Muscle layer of duodenum (tissue), 2 donors: ENCODE measurements around the gene HOXA4.

ENCODE experiments used
- H3K27ac ChIP-seq: one replicate; pipeline ENCODE4 v1.7.0; 2013; ENCODE audit warnings: mild to moderate bottlenecking, low read length
- H3K27me3 ChIP-seq: one replicate; pipeline ENCODE4 v1.7.0; 2013; ENCODE audit warnings: low read depth, mild to moderate bottlenecking, control low read depth, low read length
- H3K36me3 ChIP-seq, 2 donors: one replicate each; pipeline ENCODE4 v1.7.0; 2013; ENCODE audit warnings: low read length in 2 of 2, control low read depth in 1 of 2, mild to moderate bottlenecking in 1 of 2; ENCODE audit not compliant: insufficient read depth in 2 of 2, control insufficient read depth in 1 of 2
- H3K4me1 ChIP-seq, 2 donors: one replicate each; pipeline ENCODE4 v1.7.0; 2013; ENCODE audit warnings: low read length in 2 of 2, mild to moderate bottlenecking in 2 of 2, control low read depth in 1 of 2, moderate library complexity in 1 of 2; ENCODE audit not compliant: insufficient read depth in 2 of 2, control insufficient read depth in 1 of 2
- H3K4me3 ChIP-seq, 2 donors: one replicate each; pipeline ENCODE4 v1.7.0; 2013; ENCODE audit warnings: low read length in 2 of 2, low read depth in 1 of 2, mild to moderate bottlenecking in 1 of 2
- H3K9me3 ChIP-seq, 2 donors: one replicate each; pipeline ENCODE4 v1.7.0; 2013; ENCODE audit warnings: low read length in 2 of 2, control low read depth in 1 of 2, mild to moderate bottlenecking in 1 of 2; ENCODE audit not compliant: control insufficient read depth in 1 of 2
- donor health status: healthy.

The HOXA4 gene

DNA sequence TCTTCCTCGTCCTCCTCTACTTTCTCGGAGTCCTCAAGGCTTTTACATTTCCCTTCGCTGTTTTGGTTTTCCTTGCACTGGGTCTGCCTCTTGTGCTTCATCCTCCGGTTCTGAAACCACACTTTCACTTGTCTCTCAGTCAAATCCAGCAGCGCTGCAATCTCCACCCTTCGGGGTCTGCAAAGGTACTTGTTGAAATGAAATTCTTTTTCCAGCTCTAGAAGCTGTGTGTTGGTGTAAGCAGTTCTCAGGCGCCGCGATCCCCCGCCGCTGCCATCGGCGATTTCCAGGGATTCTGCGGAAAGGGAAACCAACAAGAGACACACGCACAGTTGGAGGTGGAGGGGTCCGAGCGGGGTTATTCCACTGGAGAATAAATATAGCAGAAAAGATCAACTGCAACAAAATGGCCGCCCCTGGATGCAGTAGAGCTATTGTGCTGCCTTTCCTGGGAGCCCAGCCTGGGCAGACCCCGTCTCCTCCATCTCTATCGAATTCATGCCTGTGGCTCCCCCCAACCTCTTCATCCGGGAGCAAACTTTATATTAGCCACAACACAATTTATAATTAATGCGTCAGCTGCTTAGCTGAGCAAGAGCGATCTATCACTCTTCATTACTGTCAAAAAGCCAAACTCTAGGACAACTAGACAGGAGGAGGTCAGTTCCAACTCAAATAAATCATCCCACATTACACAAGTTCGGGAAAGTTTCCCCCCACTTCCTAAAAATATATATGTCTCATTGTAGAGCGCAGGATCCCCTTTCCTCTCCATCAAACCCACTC is 29.2 kb downstream of the HOXA4 start:
- Histone ChIP-seq H3K27me3 (peaks cover 12% of the 10 kb centered on the region), H3K9me3 (no peaks in the 10 kb centered on the region), H3K27ac (peak overlapping the region; percentile 95), H3K4me1 (peaks cover 0 to 11% of the 10 kb centered on the region in 2 donors), H3K36me3 (no peaks in the 10 kb centered on the region), H3K4me3 (peak overlapping the region; percentile 79 to 90)

DNA sequence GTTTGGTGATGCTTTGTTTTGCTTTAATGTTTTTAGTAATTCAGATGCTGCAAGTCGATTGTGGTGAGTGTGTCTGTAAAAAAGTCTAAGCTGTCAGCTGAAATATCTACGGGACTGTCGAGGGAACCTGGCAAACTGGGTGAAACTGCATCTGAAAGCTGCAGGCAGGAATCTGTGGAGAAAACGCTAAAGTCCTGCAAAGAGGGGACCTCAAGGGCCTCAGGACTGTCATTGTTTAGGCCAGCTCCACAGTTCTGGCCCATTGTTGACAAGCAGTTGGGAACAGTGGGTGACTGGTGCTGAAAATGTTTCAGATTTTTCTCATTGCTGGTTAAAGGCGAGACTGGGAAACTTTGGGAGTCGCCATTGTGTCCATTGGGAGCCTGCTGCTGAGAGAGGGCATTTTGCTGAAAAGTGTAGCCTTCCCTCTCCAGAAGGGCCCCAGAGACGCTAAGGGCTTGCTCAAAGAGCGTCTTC is 29.8 kb downstream of the HOXA4 start:
- H3K27ac ChIP-seq = peak overlapping the region; percentile 95
- peaks cover 0 to 3% of the 10 kb centered on the region in 2 donors for H3K36me3 ChIP-seq
- H3K4me3 ChIP-seq = peak overlapping the region; percentile 79 to 90
- H3K4me1 ChIP-seq = peaks cover 0 to 11% of the 10 kb centered on the region in 2 donors
- H3K9me3 ChIP-seq = no peaks in the 10 kb centered on the region
- H3K27me3 ChIP-seq = peaks cover 12% of the 10 kb centered on the region

DNA sequence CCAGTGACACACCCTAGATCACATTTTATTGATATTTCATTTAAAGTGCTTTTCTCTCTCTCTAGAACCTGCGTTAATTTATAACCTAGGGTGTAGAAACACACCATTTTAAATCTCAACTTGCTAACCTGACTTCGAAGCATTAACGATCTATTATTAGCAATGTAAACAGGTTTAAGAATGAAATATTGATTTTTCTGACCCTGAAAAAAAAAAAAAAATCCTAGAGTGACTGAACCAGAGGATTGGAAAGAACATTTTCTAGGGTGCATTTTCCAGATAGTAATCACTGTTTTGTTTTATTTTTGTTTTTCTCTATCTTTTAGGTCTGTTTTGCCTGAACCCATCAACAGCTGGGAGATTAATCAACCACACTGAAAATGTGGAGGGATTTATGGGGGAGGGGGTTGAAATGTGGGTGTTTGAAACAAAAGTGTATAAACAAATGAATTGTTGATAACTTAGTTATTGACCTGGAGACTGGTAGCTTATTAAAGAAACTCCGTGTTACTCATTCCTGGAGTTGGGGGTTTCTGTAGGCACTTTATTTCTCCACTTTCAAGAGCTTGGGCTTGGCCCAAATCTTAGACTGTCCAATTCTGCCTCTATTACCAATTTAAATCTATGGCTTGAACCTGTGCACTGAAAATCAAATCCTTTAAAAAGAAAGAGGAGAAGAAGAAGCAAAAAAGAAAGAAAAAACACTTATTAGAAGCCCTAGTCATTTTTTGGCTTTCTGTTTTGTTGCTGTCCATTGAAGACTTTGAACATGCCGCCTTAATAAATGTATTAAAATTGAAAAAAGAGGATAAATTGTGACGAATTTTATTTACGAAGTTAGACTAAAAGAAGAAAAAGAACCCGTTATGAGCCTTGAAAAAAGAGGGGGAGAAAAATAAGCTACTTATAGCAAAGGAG is 30.8 kb downstream of the HOXA4 start:
- no peaks in the 10 kb centered on the region for H3K9me3 ChIP-seq
- peak overlapping the region; percentile 95 for H3K27ac ChIP-seq
- H3K4me1 ChIP-seq = peaks cover 0 to 11% of the 10 kb centered on the region in 2 donors
- peaks cover 0 to 3% of the 10 kb centered on the region in 2 donors for H3K36me3 ChIP-seq
- H3K4me3 ChIP-seq = peak overlapping the region; percentile 79 to 90
- peaks cover 12% of the 10 kb centered on the region for H3K27me3 ChIP-seq

DNA sequence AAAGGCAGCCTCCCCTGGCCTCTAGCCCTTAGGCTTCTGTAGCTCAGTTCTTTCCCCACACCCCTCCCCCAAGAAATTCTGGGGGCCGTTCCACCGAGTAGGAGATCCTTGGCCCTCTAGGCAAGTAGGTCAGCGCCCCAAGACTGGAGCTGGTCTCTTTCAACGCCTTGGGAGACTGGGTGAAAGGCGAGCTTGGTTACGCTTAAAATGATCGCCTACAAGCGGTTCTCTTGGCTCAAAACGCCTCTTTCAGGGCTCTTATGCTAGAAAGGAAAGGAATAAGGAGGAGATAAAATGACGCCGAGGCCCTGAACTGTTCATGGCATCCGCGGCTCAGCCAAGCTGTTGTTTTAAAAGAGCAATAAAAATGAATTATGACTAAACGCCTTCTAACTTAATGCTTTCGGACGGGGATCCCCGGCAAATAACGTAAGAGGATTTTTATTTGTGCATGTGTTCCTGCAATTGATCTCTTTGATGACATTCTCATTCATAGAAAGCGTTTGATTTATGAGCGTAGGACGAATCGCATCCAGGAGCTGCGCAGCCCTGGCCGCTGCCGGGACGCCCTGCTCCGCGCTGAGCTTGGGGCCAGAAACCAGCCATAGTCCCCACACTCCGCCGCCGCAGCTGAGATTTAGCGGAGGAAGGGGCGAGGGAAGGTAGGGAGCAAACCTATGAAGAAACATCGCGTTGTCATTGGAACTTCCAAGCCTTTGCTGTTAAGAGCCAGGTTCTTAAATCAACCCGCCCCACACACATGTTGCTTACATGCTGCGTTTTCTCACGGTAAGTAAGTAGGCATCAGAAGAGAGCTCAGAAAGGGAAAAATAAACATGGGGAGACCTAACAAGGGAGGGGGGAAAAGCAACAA is 31.7 kb downstream of the HOXA4 start:
- Histone ChIP-seq H3K36me3 (peaks cover 0 to 3% of the 10 kb centered on the region in 2 donors), H3K9me3 (no peaks in the 10 kb centered on the region), H3K27me3 (peaks cover 15% of the 10 kb centered on the region), H3K4me1 (peaks cover 0 to 11% of the 10 kb centered on the region in 2 donors), H3K27ac (peak overlapping the region; percentile 95), H3K4me3 (peak overlapping the region; percentile 78 to 90)

DNA sequence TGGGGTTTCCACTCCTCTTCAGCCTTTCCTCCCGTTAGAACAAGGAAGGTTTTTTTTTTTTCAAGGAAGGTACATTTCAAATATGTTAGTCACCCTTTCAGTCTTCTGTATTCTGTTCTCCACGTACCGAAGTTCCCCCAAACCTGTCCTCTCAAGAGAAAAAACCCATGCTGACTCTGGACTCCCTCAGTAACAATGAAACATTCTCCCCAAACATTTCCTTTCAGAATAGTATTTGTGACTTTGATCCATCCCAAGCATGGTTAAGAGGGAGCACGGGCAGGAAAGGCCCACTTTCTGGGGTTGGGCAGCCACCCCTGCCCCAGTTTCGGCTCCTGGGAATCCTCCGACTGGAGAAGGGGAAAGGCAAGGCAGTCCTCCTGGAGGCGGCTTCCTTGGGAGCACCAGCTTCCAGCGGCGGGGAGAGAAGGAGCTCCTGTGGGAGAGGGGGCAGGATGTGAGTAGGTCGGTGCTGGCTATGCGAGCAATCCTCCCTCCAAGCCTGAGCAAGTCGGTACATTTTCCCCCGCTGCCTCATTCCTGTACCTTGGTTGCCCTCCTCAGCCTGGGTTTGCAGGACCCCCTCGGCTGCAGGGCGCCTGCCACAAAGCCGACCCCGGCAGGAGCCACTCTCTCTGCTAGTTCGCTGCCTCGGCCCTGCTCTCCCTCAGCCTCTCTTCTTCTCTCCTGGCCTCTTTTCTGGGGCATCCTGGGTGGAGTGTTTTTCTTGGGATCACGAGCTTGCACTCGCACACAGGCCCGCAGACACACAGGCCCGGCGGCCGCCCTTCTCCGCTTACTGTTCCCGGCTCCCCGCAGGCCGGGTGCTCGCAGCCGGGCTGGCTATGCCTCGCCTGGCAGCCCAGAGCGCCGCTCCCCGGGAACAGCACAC is 32.6 kb downstream of the HOXA4 start:
- H3K36me3 ChIP-seq = peaks cover 0 to 3% of the 10 kb centered on the region in 2 donors
- H3K27me3 ChIP-seq = peaks cover 10% of the 10 kb centered on the region
- H3K9me3 ChIP-seq = no peaks in the 10 kb centered on the region
- H3K4me1 ChIP-seq = peaks cover 0 to 11% of the 10 kb centered on the region in 2 donors
- peak overlapping the region; percentile 78 to 90 for H3K4me3 ChIP-seq
- peak overlapping the region; percentile 95 for H3K27ac ChIP-seq

DNA sequence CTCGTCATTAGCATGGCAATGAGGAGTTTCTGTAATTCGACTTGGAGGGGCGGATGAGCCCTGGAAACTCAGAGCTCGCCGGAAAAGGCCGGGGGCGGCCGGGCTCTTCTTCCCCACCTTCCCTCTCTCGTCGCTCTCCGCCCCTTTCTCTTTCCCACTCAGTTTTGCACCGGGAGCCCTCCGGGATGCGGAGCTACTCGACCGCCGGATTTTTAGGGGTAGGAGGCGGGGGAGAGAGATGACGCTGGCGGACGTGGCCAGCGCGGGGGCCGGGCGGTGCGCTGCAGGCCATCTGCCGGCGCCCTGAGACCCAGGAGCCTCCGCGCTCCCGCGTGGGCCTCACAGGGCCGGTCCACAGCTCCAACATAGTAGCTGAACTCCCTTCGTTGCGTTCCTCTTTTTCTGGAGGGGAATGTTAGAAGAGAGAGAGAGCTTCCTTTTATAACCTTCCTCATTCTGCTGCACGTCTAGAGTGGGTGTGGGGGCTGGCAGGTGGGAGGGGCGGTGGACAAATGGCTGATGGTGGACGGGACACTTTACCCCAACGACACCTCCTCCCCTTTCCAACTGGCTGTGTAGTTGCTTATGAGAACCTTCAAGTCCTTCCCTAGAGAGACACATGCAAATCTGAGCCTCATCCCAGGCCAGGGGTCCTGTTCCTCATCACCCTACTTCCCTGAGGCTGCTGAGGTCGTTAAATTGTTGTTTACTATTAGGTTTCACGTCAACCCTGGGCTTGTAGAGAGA is 33.6 kb downstream of the HOXA4 start:
- Histone ChIP-seq H3K27ac (peak overlapping the region; percentile 95), H3K36me3 (peaks cover 0 to 3% of the 10 kb centered on the region in 2 donors), H3K27me3 (peaks cover 4% of the 10 kb centered on the region), H3K9me3 (no peaks in the 10 kb centered on the region), H3K4me1 (peaks cover 0 to 7% of the 10 kb centered on the region in 2 donors), H3K4me3 (peak overlapping the region; percentile 78 to 90)

DNA sequence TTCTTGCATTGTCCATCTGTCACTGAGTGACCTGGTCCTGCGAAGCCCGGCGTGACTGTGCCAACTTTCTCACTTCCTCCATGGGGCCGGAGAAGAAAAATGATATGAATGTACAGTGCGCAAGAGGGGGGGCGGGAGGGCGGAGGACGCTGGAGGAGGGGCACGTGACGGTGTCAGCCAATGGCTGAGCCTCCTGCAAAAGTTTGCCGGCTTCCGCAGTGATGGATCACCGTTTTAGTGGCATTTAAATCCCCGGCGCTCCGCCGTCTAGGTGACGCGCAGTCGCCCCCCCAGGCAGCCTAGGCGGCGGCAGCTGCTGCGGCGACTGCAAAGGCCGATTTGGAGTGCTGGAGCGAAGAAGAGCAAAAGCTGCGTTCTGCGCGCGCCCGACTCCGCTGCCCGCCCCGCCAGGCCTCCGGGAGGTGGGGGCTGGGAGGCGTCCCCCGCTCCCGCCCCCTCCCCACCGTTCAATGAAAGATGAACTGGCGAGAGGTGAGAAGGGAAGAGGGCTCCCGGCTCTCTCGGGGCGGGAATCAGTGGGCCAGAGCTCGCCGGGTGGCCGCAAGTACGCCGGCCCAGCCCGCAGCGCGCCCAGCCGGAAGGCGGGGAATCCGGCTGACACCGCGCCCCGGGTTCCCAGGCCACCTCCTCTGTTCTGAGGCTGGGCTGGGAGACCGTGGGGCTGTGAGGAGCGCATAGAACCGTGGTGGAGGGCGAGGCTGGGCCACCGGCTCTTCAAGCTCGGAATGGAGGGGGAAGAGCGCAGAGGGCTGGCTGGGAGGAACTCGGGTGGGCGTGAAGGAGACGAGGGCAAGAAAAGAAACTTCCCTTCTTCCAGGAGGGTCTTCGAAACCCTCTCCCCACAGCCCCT is 34.4 kb downstream of the HOXA4 start, which contains the start of gene HOXA1:
HOXA1 (minus strand) TSS at position 104 of the 871 bp plus-strand sequence; CDS start at position 16, 88 bp downstream.
- peaks cover 4% of the 10 kb centered on the region for H3K27me3 ChIP-seq
- H3K4me1 ChIP-seq = peaks cover 0 to 7% of the 10 kb centered on the region in 2 donors
- peak within 1 kb of the TSS; percentile 95 for H3K27ac ChIP-seq
- H3K36me3 ChIP-seq = peaks cover 0 to 3% of the 10 kb centered on the region in 2 donors
- H3K4me3 ChIP-seq = peak within 1 kb of the TSS; percentile 78 to 90
- no peaks in the 10 kb centered on the region for H3K9me3 ChIP-seq

DNA sequence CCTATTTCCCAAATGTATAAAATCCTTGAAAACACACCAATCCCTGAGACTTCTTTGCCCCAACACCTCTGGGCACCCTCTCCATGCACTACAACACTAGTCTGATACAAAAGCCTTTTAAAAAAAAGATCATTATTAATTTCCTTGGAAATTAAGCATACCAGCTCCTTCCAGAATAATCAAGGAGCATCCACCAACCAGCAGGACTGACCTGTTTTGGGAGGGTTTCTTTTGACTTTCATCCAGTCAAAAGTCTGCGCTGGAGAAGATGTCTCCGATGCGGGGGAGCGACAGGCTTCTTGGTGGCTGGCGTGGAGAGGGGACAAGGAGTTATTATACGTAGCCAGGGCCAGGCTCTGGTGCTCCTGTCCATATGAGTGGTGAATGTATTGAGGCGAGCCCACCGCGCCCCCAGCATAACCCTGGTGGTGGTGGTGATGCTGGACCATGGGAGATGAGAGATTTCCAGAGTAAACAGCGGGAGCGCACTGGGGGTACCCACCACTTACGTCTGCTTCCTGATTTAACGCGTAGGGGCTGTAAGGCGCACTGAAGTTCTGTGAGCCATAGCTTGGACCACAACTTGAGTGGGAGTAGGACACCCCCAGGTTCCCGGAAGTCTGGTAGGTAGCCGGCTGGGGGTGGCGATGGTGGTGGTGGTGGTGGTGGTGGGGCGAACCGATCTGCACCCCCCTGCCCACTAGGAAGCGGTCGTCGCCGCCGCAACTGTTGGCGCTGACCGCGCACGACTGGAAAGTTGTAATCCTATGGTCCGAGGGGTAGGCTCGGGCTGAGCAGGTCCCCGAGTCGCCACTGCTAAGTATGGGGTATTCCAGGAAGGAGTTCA is 35.3 kb downstream of the HOXA4 start:
- H3K4me1 ChIP-seq = peaks cover 0 to 7% of the 10 kb centered on the region in 2 donors
- peak overlapping the region; percentile 78 to 90 for H3K4me3 ChIP-seq
- peaks cover 4% of the 10 kb centered on the region for H3K27me3 ChIP-seq
- no peak overlapping the region for H3K27ac ChIP-seq
- no peaks in the 10 kb centered on the region for H3K9me3 ChIP-seq
- peaks cover 0 to 3% of the 10 kb centered on the region in 2 donors for H3K36me3 ChIP-seq
